Activated CD4-positive, alpha-beta memory T cell treated with anti-CD3 and anti-CD28 coated beads, Interleukin-2, amount 10 ng/mL, durations not matched to agents 7 days and 5 days (primary cell): Measurements from ENCODE around the gene ALCAM. TPM values are rescaled to one million over a fixed set of nuclear protein-coding genes. Genes with fewer than 3 reads are reported as not detected.
A peak's percentile ranks its signal among the peaks of the same experiment; 100 is the strongest.

Source experiments
- CTCF ChIA-PET: fragments of 350-600 bp; sonication (Branson Sonifier 250); formaldehyde crosslinking; loops from one replicate; lab custom pipeline; 2021; ENCODE audit warnings: antibody characterized with exemption, inconsistent platforms; lab: Charles Lee
- POLR2A ChIA-PET: fragments of 350-600 bp; sonication (Branson Sonifier 250); formaldehyde crosslinking; loops from one replicate; lab custom pipeline; 2021; ENCODE audit warnings: antibody characterized with exemption; lab: Charles Lee
- DNase-seq: peaks from one replicate; pipeline ENCODE4 v3.0.0-alpha.2; 2020
- H3K27ac Mint-ChIP-seq: one replicate; pipeline ENCODE4 v1.8.0; 2021; ENCODE audit warnings: mild to moderate bottlenecking, mixed read lengths
- H3K27me3 Mint-ChIP-seq: one replicate; pipeline ENCODE4 v1.8.0; 2021; ENCODE audit warnings: mixed read lengths
- H3K36me3 Mint-ChIP-seq: one replicate; pipeline ENCODE4 v1.8.0; 2021; ENCODE audit warnings: low read depth, mixed read lengths
- H3K4me1 Mint-ChIP-seq: one replicate; pipeline ENCODE4 v1.8.0; 2021; ENCODE audit warnings: mixed read lengths
- H3K4me3 Mint-ChIP-seq: one replicate; pipeline ENCODE4 v1.8.0; 2021; ENCODE audit warnings: mild to moderate bottlenecking, mixed read lengths
- H3K9me3 Mint-ChIP-seq: one replicate; pipeline ENCODE4 v1.8.0; 2021; ENCODE audit warnings: mixed read lengths
- total RNA-seq, 2 experiments: library from RNA; stranded (reverse); gene quantifications; one replicate each; pipeline ENCODE4 v1.2.3, GENCODE V29; 2021

ALCAM gene
- total RNA-seq, 2 experiments from 2014 or later, result 12.4 to 12.9 TPM

GRCh38 chr3:105362021-105362665 lies 4.6 kb upstream of the ALCAM start:
- no peak overlapping the region for H3K27ac Mint-ChIP-seq
- no peak for DNase-seq
- H3K36me3 Mint-ChIP-seq, result no peaks in the 10 kb centered on the region
- H3K4me1 Mint-ChIP-seq, result peaks cover 17% of the 10 kb centered on the region
- no peaks in the 10 kb centered on the region for H3K9me3 Mint-ChIP-seq
- peaks cover 29% of the 10 kb centered on the region for H3K27me3 Mint-ChIP-seq
- CTCF ChIA-PET, result no interaction called here
- no peak overlapping the region for H3K4me3 Mint-ChIP-seq
- POLR2A ChIA-PET, result no interaction called here

GRCh38 chr3:105364128-105364527 lies 2.6 kb upstream of the ALCAM start:
- H3K4me1 Mint-ChIP-seq, result peaks cover 24% of the 10 kb centered on the region
- POLR2A ChIA-PET, result no interaction called here
- H3K9me3 Mint-ChIP-seq, result no peaks in the 10 kb centered on the region
- H3K27me3 Mint-ChIP-seq, result peaks cover 25% of the 10 kb centered on the region
- CTCF ChIA-PET, result no interaction called here
- DNase-seq, result no peak
- H3K4me3 Mint-ChIP-seq, result no peak overlapping the region
- H3K36me3 Mint-ChIP-seq, result peaks cover 7% of the 10 kb centered on the region
- H3K27ac Mint-ChIP-seq, result no peak overlapping the region

GRCh38 chr3:105365081-105365390 lies 1.7 kb upstream of the ALCAM start:
- CTCF ChIA-PET, result no interaction called here
- H3K27me3 Mint-ChIP-seq, result peaks cover 25% of the 10 kb centered on the region
- H3K27ac Mint-ChIP-seq, result no peak overlapping the region
- POLR2A ChIA-PET, result interaction anchor here (0.6 kb wide), 1 partner anchor 42 kb away, joined by 3 read pairs; no protein-coding TSS in a partner anchor
- H3K9me3 Mint-ChIP-seq, result no peaks in the 10 kb centered on the region
- DNase-seq, result no peak
- peaks cover 29% of the 10 kb centered on the region for H3K4me1 Mint-ChIP-seq
- H3K36me3 Mint-ChIP-seq, result peaks cover 7% of the 10 kb centered on the region
- H3K4me3 Mint-ChIP-seq, result no peak overlapping the region

GRCh38 chr3:105365391-105366325 lies 1.1 kb upstream of the ALCAM start:
- DNase-seq, result no peak
- Mint-ChIP-seq H3K4me1 (peaks cover 32% of the 10 kb centered on the region), H3K4me3 (peak overlapping the region; percentile 91), H3K9me3 (no peaks in the 10 kb centered on the region), H3K27ac (no peak overlapping the region), H3K27me3 (peaks cover 25% of the 10 kb centered on the region), H3K36me3 (peaks cover 7% of the 10 kb centered on the region)
- ChIA-PET CTCF (no interaction called here), POLR2A (interaction anchor here (1.0 kb wide), 1 partner anchor 10 kb away, joined by 3 read pairs; no protein-coding TSS in a partner anchor)

- H3K4me1 Mint-ChIP-seq, result peaks cover 37% of the 10 kb centered on the region
- ChIA-PET CTCF (no interaction called here), POLR2A (interaction anchor here (1.0 to 2.5 kb wide), 2 partner anchors 11 to 501 kb away, joined by 3 to 7 read pairs; no protein-coding TSS in a partner anchor)
- peak overlapping the region; percentile 80 for H3K27ac Mint-ChIP-seq
- H3K36me3 Mint-ChIP-seq, result peaks cover 7% of the 10 kb centered on the region
- peaks cover 21% of the 10 kb centered on the region for H3K27me3 Mint-ChIP-seq
- DNase-seq, result peak; percentile 48
- peak overlapping the region; percentile 91 for H3K4me3 Mint-ChIP-seq
- H3K9me3 Mint-ChIP-seq, result no peaks in the 10 kb centered on the region
Measured at GRCh38 chr3:105367063-105367405, 325 bp downstream of the ALCAM start.

GRCh38 chr3:105367406-105368213 lies 901 bp downstream of the ALCAM start:
- peaks cover 7% of the 10 kb centered on the region for H3K36me3 Mint-ChIP-seq
- no peaks in the 10 kb centered on the region for H3K9me3 Mint-ChIP-seq
- H3K4me1 Mint-ChIP-seq, result peaks cover 39% of the 10 kb centered on the region
- H3K4me3 Mint-ChIP-seq, result peak overlapping the region; percentile 91
- peaks cover 21% of the 10 kb centered on the region for H3K27me3 Mint-ChIP-seq
- peak; percentile 68 for DNase-seq
- CTCF ChIA-PET, result interaction anchor here (1.4 kb wide), 1 partner anchor 11 kb away, joined by 3 read pairs; no protein-coding TSS in a partner anchor
- POLR2A ChIA-PET, result interaction anchor here (1.0 to 2.5 kb wide), 5 partner anchors 8 to 1167 kb away, joined by 3 to 7 read pairs (median 4); no protein-coding TSS in a partner anchor
- peak overlapping the region; percentile 91 for H3K27ac Mint-ChIP-seq

GRCh38 chr3:105368566-105369499 lies 2.1 kb downstream of the ALCAM start:
- Mint-ChIP-seq H3K4me1 (peaks cover 39% of the 10 kb centered on the region), H3K36me3 (peaks cover 7% of the 10 kb centered on the region), H3K9me3 (no peaks in the 10 kb centered on the region), H3K4me3 (peak overlapping the region; percentile 91), H3K27ac (peak overlapping the region; percentile 91), H3K27me3 (peaks cover 18% of the 10 kb centered on the region)
- ChIA-PET POLR2A (interaction anchor here (0.6 to 2.5 kb wide), 9 partner anchors 9 to 1077 kb away, joined by 3 to 7 read pairs (median 4); no protein-coding TSS in a partner anchor), CTCF (interaction anchor here (0.8 to 2.6 kb wide), 4 partner anchors 9 to 772 kb away, joined by 3 to 6 read pairs (median 3); no protein-coding TSS in a partner anchor)
- DNase-seq, result peak; percentile 78

- Mint-ChIP-seq H3K9me3 (no peaks in the 10 kb centered on the region), H3K27me3 (peaks cover 17% of the 10 kb centered on the region), H3K27ac (peak overlapping the region; percentile 91), H3K4me3 (peak overlapping the region; percentile 91), H3K4me1 (peaks cover 39% of the 10 kb centered on the region), H3K36me3 (peaks cover 7% of the 10 kb centered on the region)
- peak; percentile 39 for DNase-seq
- POLR2A ChIA-PET, result interaction anchor here (1.0 to 2.5 kb wide), 3 partner anchors 10 to 1078 kb away, joined by 3 to 7 read pairs (median 3); no protein-coding TSS in a partner anchor
- CTCF ChIA-PET, result interaction anchor here (0.6 to 2.6 kb wide), 3 partner anchors 327 to 773 kb away, joined by 3 to 6 read pairs (median 3); no protein-coding TSS in a partner anchor
Measured at GRCh38 chr3:105369500-105370371, 3.0 kb downstream of the ALCAM start.

- CTCF ChIA-PET, result no interaction called here
Measured at GRCh38 chr3:105373383-105373782, 6.7 kb downstream of the ALCAM start.

GRCh38 chr3:105375750-105376511 lies 9.2 kb downstream of the ALCAM start:
- peaks cover 17% of the 10 kb centered on the region for H3K4me1 Mint-ChIP-seq
- POLR2A ChIA-PET, result no interaction called here
- H3K27ac Mint-ChIP-seq, result no peak overlapping the region
- no peaks in the 10 kb centered on the region for H3K36me3 Mint-ChIP-seq
- CTCF ChIA-PET, result no interaction called here
- H3K4me3 Mint-ChIP-seq, result no peak overlapping the region
- H3K9me3 Mint-ChIP-seq, result no peaks in the 10 kb centered on the region
- no peaks in the 10 kb centered on the region for H3K27me3 Mint-ChIP-seq
- no peak for DNase-seq

More at GRCh38 chr3:105373383-105373782, 6.7 kb downstream of the ALCAM start:
- no peak for DNase-seq
- Mint-ChIP-seq H3K4me3 (no peak overlapping the region), H3K27me3 (no peaks in the 10 kb centered on the region), H3K4me1 (peaks cover 30% of the 10 kb centered on the region), H3K36me3 (peaks cover 2% of the 10 kb centered on the region), H3K27ac (no peak overlapping the region), H3K9me3 (no peaks in the 10 kb centered on the region)
- POLR2A ChIA-PET, result no interaction called here
